Skeletal muscle tissue (tissue), 4 donors: ENCODE measurements around the gene CD93. TPM values are rescaled to one million over a fixed set of nuclear protein-coding genes. Genes with fewer than 3 reads are reported as not detected.

ENCODE experiments used
- H3K27ac ChIP-seq: one replicate; pipeline ENCODE4 v1.7.0; 2013; ENCODE audit warnings: mild to moderate bottlenecking, low read depth, low read length, inconsistent platforms
- H3K27me3 ChIP-seq, 3 donors: one replicate each; pipeline ENCODE4 v1.7.0; 2013; ENCODE audit warnings: low read length in 3 of 3; ENCODE audit not compliant: control insufficient read depth in 3 of 3, insufficient read depth in 3 of 3
- H3K36me3 ChIP-seq, 3 donors: one replicate each; pipeline ENCODE4 v1.7.0; 2013; ENCODE audit warnings: low read length in 3 of 3; ENCODE audit not compliant: control insufficient read depth in 3 of 3, insufficient read depth in 3 of 3
- H3K4me1 ChIP-seq, 3 donors: one replicate each; pipeline ENCODE4 v1.7.0; 2013; ENCODE audit warnings: low read length in 3 of 3, mild to moderate bottlenecking in 3 of 3; ENCODE audit not compliant: control insufficient read depth in 3 of 3, insufficient read depth in 3 of 3
- H3K4me3 ChIP-seq, 3 donors: one replicate each; pipeline ENCODE4 v1.7.0; 2013; ENCODE audit warnings: low read length in 3 of 3
- H3K9ac ChIP-seq, 3 donors: one replicate each; pipeline ENCODE4 v1.7.0; 2013; ENCODE audit warnings: low read length in 3 of 3, mild to moderate bottlenecking in 3 of 3, moderate library complexity in 2 of 3, low read depth in 1 of 3
- H3K9me3 ChIP-seq, 3 donors: one replicate each; pipeline ENCODE4 v1.7.0; 2013; ENCODE audit warnings: low read length in 3 of 3; ENCODE audit not compliant: control insufficient read depth in 3 of 3
- total RNA-seq: library from RNA; depleted of rRNA; stranded (reverse); fragments of >200 nt; gene quantifications from one replicate; pipeline ENCODE4 v1.2.3, GENCODE V29; 2014
- donor health status: Osteomylitis.

The CD93 gene
- total RNA-seq = 76.7 TPM

- no peaks in the 10 kb centered on the region for H3K9me3 ChIP-seq
- peak within 1 kb of the TSS; percentile 64 to 75 (median 70) for H3K9ac ChIP-seq
Observed at GRCh38 chr20:23086056-23086566, at the start of gene CD93. TSS of gene CD93 (minus strand) at chr20:23086324. CDS start at chr20:23086192, 132 bp downstream.

GRCh38 chr20:23133560-23133998, 47.5 kb upstream of the CD93 start:
- H3K4me3 ChIP-seq = peak overlapping the region in 1 of 3 donors; percentile 41
- no peaks in the 10 kb centered on the region for H3K36me3 ChIP-seq
- no peaks in the 10 kb centered on the region for H3K9me3 ChIP-seq
- H3K27me3 ChIP-seq = no peaks in the 10 kb centered on the region
- peaks cover 39 to 60% (median 47%) of the 10 kb centered on the region in 3 donors for H3K4me1 ChIP-seq
- H3K27ac ChIP-seq = peak overlapping the region; percentile 66
- H3K9ac ChIP-seq = peak overlapping the region in 1 of 3 donors; percentile 21

More at GRCh38 chr20:23086056-23086566, at the start of gene CD93:
- Histone ChIP-seq H3K27me3 (no peaks in the 10 kb centered on the region), H3K4me1 (peaks cover 5 to 19% (median 17%) of the 10 kb centered on the region in 3 donors), H3K4me3 (peak within 1 kb of the TSS; percentile 57 to 63 (median 60)), H3K36me3 (peaks cover 0 to 2% (median 0%) of the 10 kb centered on the region in 3 donors), H3K27ac (peak within 1 kb of the TSS; percentile 89)

- H3K4me3 ChIP-seq = no peak overlapping the region
- no peaks in the 10 kb centered on the region for H3K9me3 ChIP-seq
- H3K36me3 ChIP-seq = no peaks in the 10 kb centered on the region
- peak overlapping the region; percentile 66 for H3K27ac ChIP-seq
- no peaks in the 10 kb centered on the region for H3K27me3 ChIP-seq
- H3K9ac ChIP-seq = no peak overlapping the region
- peaks cover 36 to 64% (median 47%) of the 10 kb centered on the region in 3 donors for H3K4me1 ChIP-seq
Observed at GRCh38 chr20:23132930-23133559, 46.9 kb upstream of the CD93 start.

GRCh38 chr20:23132293-23132929, 46.3 kb upstream of the CD93 start:
- Histone ChIP-seq H3K4me3 (peak overlapping the region in 1 of 3 donors; percentile 36), H3K4me1 (peaks cover 35 to 67% (median 47%) of the 10 kb centered on the region in 3 donors), H3K9me3 (no peaks in the 10 kb centered on the region), H3K36me3 (no peaks in the 10 kb centered on the region), H3K9ac (no peak overlapping the region), H3K27me3 (no peaks in the 10 kb centered on the region), H3K27ac (peak overlapping the region; percentile 66)

- no peak overlapping the region for H3K4me3 ChIP-seq
- peak overlapping the region; percentile 66 for H3K27ac ChIP-seq
- no peaks in the 10 kb centered on the region for H3K9me3 ChIP-seq
- peaks cover 33 to 67% (median 47%) of the 10 kb centered on the region in 3 donors for H3K4me1 ChIP-seq
- H3K36me3 ChIP-seq = no peaks in the 10 kb centered on the region
- no peaks in the 10 kb centered on the region for H3K27me3 ChIP-seq
- no peak overlapping the region for H3K9ac ChIP-seq
Observed at GRCh38 chr20:23131766-23132165, 45.6 kb upstream of the CD93 start.

- Histone ChIP-seq H3K9ac (no peak overlapping the region), H3K27me3 (no peaks in the 10 kb centered on the region), H3K4me1 (peaks cover 35 to 67% (median 50%) of the 10 kb centered on the region in 3 donors), H3K27ac (no peak overlapping the region), H3K9me3 (no peaks in the 10 kb centered on the region), H3K36me3 (no peaks in the 10 kb centered on the region), H3K4me3 (no peak overlapping the region)
Observed at GRCh38 chr20:23130622-23131140, 44.6 kb upstream of the CD93 start.

- no peaks in the 10 kb centered on the region for H3K27me3 ChIP-seq
- peaks cover 41 to 70% (median 56%) of the 10 kb centered on the region in 3 donors for H3K4me1 ChIP-seq
- H3K9ac ChIP-seq = no peak overlapping the region
- no peak overlapping the region for H3K4me3 ChIP-seq
- H3K27ac ChIP-seq = no peak overlapping the region
- H3K36me3 ChIP-seq = no peaks in the 10 kb centered on the region
- H3K9me3 ChIP-seq = no peaks in the 10 kb centered on the region
Observed at GRCh38 chr20:23129891-23130621, 43.9 kb upstream of the CD93 start.

- Histone ChIP-seq H3K9ac (no peak overlapping the region), H3K36me3 (no peaks in the 10 kb centered on the region), H3K4me3 (no peak overlapping the region), H3K27me3 (no peaks in the 10 kb centered on the region), H3K9me3 (no peaks in the 10 kb centered on the region), H3K27ac (no peak overlapping the region), H3K4me1 (peaks cover 42 to 75% (median 62%) of the 10 kb centered on the region in 3 donors)
Observed at GRCh38 chr20:23129266-23129665, 43.1 kb upstream of the CD93 start.

GRCh38 chr20:23128461-23129125, 42.5 kb upstream of the CD93 start:
- no peaks in the 10 kb centered on the region for H3K36me3 ChIP-seq
- H3K4me3 ChIP-seq = no peak overlapping the region
- H3K9me3 ChIP-seq = no peaks in the 10 kb centered on the region
- no peak overlapping the region for H3K27ac ChIP-seq
- no peak overlapping the region for H3K9ac ChIP-seq
- H3K4me1 ChIP-seq = peaks cover 40 to 74% (median 62%) of the 10 kb centered on the region in 3 donors
- H3K27me3 ChIP-seq = no peaks in the 10 kb centered on the region
